ENCODE measurements around the gene ALDH1L2. TPM values are rescaled to one million over a fixed set of nuclear protein-coding genes. Genes with fewer than 3 reads are reported as not detected.

Gene ALDH1L2
- total RNA-seq, 1 donor = under 0.01 TPM

- Histone ChIP-seq H3K27me3 (ENCODE audit: insufficient read depth, low read length) (no peaks in the 10 kb centered on the region), H3K9me3 (ENCODE audit: low read depth, low read length) (no peaks in the 10 kb centered on the region), H3K4me1 (ENCODE audit: insufficient read depth, low read length) (no peaks in the 10 kb centered on the region), H3K4me3 (ENCODE audit: low read length) (no peak overlapping the region)
Observed at GRCh38 chr12:105069936-105070702, 14.1 kb downstream of the ALDH1L2 start.

- Histone ChIP-seq H3K27me3 (ENCODE audit: insufficient read depth, low read length) (no peaks in the 10 kb centered on the region), H3K9me3 (ENCODE audit: low read depth, low read length) (no peaks in the 10 kb centered on the region), H3K4me1 (ENCODE audit: insufficient read depth, low read length) (no peaks in the 10 kb centered on the region), H3K4me3 (ENCODE audit: low read length) (no peak overlapping the region)
Observed at GRCh38 chr12:105067511-105068031, 16.7 kb downstream of the ALDH1L2 start.

GRCh38 chr12:105064564-105065178 lies 19.6 kb downstream of the ALDH1L2 start:
- Histone ChIP-seq H3K27me3 (ENCODE audit: insufficient read depth, low read length) (no peaks in the 10 kb centered on the region), H3K4me3 (ENCODE audit: low read length) (no peak overlapping the region), H3K4me1 (ENCODE audit: insufficient read depth, low read length) (no peaks in the 10 kb centered on the region), H3K9me3 (ENCODE audit: low read depth, low read length) (no peaks in the 10 kb centered on the region)

- no peaks in the 10 kb centered on the region for H3K27me3 ChIP-seq (ENCODE audit: insufficient read depth, low read length)
- peaks cover 12% of the 10 kb centered on the region for H3K4me1 ChIP-seq (ENCODE audit: insufficient read depth, low read length)
- H3K4me3 ChIP-seq (ENCODE audit: low read length) = no peak overlapping the region
- H3K9me3 ChIP-seq (ENCODE audit: low read depth, low read length) = peaks cover 4% of the 10 kb centered on the region
Observed at GRCh38 chr12:105060715-105061378, 23.4 kb downstream of the ALDH1L2 start.

GRCh38 chr12:105057174-105057573 lies 27.1 kb downstream of the ALDH1L2 start:
- H3K9me3 ChIP-seq (ENCODE audit: low read depth, low read length) = peaks cover 8% of the 10 kb centered on the region
- H3K4me3 ChIP-seq (ENCODE audit: low read length) = no peak overlapping the region
- H3K4me1 ChIP-seq (ENCODE audit: insufficient read depth, low read length) = peaks cover 12% of the 10 kb centered on the region
- H3K27me3 ChIP-seq (ENCODE audit: insufficient read depth, low read length) = no peaks in the 10 kb centered on the region

GRCh38 chr12:105053116-105053572 lies 31.1 kb downstream of the ALDH1L2 start:
- H3K9me3 ChIP-seq (ENCODE audit: low read depth, low read length) = peaks cover 8% of the 10 kb centered on the region
- H3K4me3 ChIP-seq (ENCODE audit: low read length) = no peak overlapping the region
- H3K4me1 ChIP-seq (ENCODE audit: insufficient read depth, low read length) = peaks cover 12% of the 10 kb centered on the region
- H3K27me3 ChIP-seq (ENCODE audit: insufficient read depth, low read length) = no peaks in the 10 kb centered on the region

GRCh38 chr12:105051981-105052380 lies 32.3 kb downstream of the ALDH1L2 start:
- Histone ChIP-seq H3K4me1 (ENCODE audit: insufficient read depth, low read length) (peaks cover 2% of the 10 kb centered on the region), H3K4me3 (ENCODE audit: low read length) (no peak overlapping the region), H3K27me3 (ENCODE audit: insufficient read depth, low read length) (no peaks in the 10 kb centered on the region), H3K9me3 (ENCODE audit: low read depth, low read length) (peaks cover 8% of the 10 kb centered on the region)

- no peaks in the 10 kb centered on the region for H3K4me1 ChIP-seq (ENCODE audit: insufficient read depth, low read length)
- H3K9me3 ChIP-seq (ENCODE audit: low read depth, low read length) = no peaks in the 10 kb centered on the region
- no peak overlapping the region for H3K4me3 ChIP-seq (ENCODE audit: low read length)
- no peaks in the 10 kb centered on the region for H3K27me3 ChIP-seq (ENCODE audit: insufficient read depth, low read length)
Observed at GRCh38 chr12:105048315-105048714, 35.9 kb downstream of the ALDH1L2 start.

- Histone ChIP-seq H3K4me1 (ENCODE audit: insufficient read depth, low read length) (no peaks in the 10 kb centered on the region), H3K27me3 (ENCODE audit: insufficient read depth, low read length) (no peaks in the 10 kb centered on the region), H3K4me3 (ENCODE audit: low read length) (no peak overlapping the region), H3K9me3 (ENCODE audit: low read depth, low read length) (no peaks in the 10 kb centered on the region)
Observed at GRCh38 chr12:105047308-105047707, 37.0 kb downstream of the ALDH1L2 start.

- Histone ChIP-seq H3K4me1 (ENCODE audit: insufficient read depth, low read length) (peaks cover 7% of the 10 kb centered on the region), H3K9me3 (ENCODE audit: low read depth, low read length) (no peaks in the 10 kb centered on the region), H3K27me3 (ENCODE audit: insufficient read depth, low read length) (no peaks in the 10 kb centered on the region), H3K4me3 (ENCODE audit: low read length) (no peak overlapping the region)
Observed at GRCh38 chr12:105041186-105041585, 43.1 kb downstream of the ALDH1L2 start.

- Histone ChIP-seq H3K4me3 (ENCODE audit: low read length) (no peak overlapping the region), H3K27me3 (ENCODE audit: insufficient read depth, low read length) (no peaks in the 10 kb centered on the region), H3K4me1 (ENCODE audit: insufficient read depth, low read length) (peaks cover 7% of the 10 kb centered on the region), H3K9me3 (ENCODE audit: low read depth, low read length) (no peaks in the 10 kb centered on the region)
Observed at GRCh38 chr12:105040476-105040875, 43.8 kb downstream of the ALDH1L2 start.

GRCh38 chr12:105036937-105037649 lies 47.2 kb downstream of the ALDH1L2 start:
- Histone ChIP-seq H3K4me3 (ENCODE audit: low read length) (no peak overlapping the region), H3K9me3 (ENCODE audit: low read depth, low read length) (no peaks in the 10 kb centered on the region), H3K27me3 (ENCODE audit: insufficient read depth, low read length) (no peaks in the 10 kb centered on the region), H3K4me1 (ENCODE audit: insufficient read depth, low read length) (peaks cover 7% of the 10 kb centered on the region)

- H3K9me3 ChIP-seq (ENCODE audit: low read depth, low read length) = no peaks in the 10 kb centered on the region
- H3K4me1 ChIP-seq (ENCODE audit: insufficient read depth, low read length) = peaks cover 14% of the 10 kb centered on the region
- no peaks in the 10 kb centered on the region for H3K27me3 ChIP-seq (ENCODE audit: insufficient read depth, low read length)
- no peak overlapping the region for H3K4me3 ChIP-seq (ENCODE audit: low read length)
Observed at GRCh38 chr12:105033851-105034250, 50.4 kb downstream of the ALDH1L2 start.

- H3K4me3 ChIP-seq (ENCODE audit: low read length) = no peak overlapping the region
- H3K4me1 ChIP-seq (ENCODE audit: insufficient read depth, low read length) = peaks cover 11% of the 10 kb centered on the region
- H3K27me3 ChIP-seq (ENCODE audit: insufficient read depth, low read length) = no peaks in the 10 kb centered on the region
- H3K9me3 ChIP-seq (ENCODE audit: low read depth, low read length) = no peaks in the 10 kb centered on the region
Observed at GRCh38 chr12:105032703-105033357, 51.4 kb downstream of the ALDH1L2 start.

All from mononuclear cell (primary cell).